OCI-LY1 (cell line): Measurements from ENCODE around the gene CAV1.

Experiments used
- EZH2 ChIP-seq: fragments of 200-600 bp; sonication (generic), shearing (Covaris generic); IDR thresholded peaks from 2 replicates; pipeline ENCODE4 v1.8.0; 2017; ENCODE audit warnings: borderline replicate concordance, mixed run types, mild to moderate bottlenecking, antibody characterized with exemption, low read length, moderate library complexity, mixed read lengths
- TF ChIP-seq, protein P1 (sequence below): fragments of 200-600 bp; sonication (generic), shearing (Covaris generic); IDR thresholded peaks from 2 replicates; pipeline ENCODE4 v1.5.1; 2017; ENCODE audit warnings: mild to moderate bottlenecking, antibody characterized with exemption, low read length, moderate library complexity, mixed read lengths

DNA sequence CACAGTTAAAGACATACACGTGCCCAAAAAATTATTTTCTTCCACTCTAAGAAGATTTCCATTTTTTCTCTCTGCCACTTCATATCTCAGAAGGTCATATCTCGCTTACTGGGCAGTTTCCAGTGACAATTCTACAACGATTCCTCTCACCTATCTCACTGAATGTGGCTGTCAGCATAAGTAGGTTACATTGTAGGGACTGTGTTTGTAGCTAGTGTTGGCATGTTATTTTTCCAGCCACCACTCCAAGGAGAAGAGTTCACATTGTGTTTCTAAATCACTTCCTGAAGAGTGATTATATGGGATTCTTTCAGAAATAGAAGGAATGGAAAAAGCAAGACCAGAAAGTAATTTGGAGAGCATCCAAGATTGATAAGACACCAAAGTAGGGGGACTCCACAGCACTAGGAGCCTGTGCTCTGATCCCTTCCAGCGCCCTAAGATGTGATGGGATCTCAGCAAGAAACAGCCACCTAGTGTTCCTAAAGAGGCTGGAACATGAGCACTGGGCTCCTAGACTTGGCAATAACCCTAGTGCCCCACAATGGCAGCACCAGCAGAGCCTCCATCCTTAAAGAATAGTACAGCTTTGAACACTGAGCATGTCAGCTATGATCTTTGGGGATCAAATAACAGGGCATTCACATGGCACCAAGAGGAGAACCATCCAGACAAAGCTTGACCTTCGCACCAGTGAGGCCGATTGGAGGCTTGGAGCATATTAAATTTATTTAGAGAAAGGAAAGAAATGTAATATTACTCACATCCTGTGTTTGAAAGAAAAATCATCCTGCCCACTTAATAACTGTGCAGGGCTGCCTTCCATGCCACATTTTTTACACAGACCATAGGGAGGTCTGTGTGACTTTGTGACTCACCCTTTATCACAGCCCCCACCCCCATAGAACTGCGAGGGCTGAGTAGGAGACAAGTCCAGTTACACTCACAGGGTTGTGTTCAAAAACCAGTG lies 51.8 kb downstream of the CAV1 start:
- TF ChIP-seq EZH2: no peak
- TF ChIP-seq, protein P1, sequence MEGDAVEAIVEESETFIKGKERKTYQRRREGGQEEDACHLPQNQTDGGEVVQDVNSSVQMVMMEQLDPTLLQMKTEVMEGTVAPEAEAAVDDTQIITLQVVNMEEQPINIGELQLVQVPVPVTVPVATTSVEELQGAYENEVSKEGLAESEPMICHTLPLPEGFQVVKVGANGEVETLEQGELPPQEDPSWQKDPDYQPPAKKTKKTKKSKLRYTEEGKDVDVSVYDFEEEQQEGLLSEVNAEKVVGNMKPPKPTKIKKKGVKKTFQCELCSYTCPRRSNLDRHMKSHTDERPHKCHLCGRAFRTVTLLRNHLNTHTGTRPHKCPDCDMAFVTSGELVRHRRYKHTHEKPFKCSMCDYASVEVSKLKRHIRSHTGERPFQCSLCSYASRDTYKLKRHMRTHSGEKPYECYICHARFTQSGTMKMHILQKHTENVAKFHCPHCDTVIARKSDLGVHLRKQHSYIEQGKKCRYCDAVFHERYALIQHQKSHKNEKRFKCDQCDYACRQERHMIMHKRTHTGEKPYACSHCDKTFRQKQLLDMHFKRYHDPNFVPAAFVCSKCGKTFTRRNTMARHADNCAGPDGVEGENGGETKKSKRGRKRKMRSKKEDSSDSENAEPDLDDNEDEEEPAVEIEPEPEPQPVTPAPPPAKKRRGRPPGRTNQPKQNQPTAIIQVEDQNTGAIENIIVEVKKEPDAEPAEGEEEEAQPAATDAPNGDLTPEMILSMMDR: no peak
